Measurements from ENCODE around the gene PFAS.

The PFAS gene

GRCh38 chr17:8264836-8265542 lies 15.9 kb downstream of the PFAS start:
- Histone ChIP-seq H3K4me1 (ENCODE audit: control insufficient read depth, insufficient read depth, low read length) (no peaks in the 10 kb centered on the region), H3K9ac (ENCODE audit: low read length) (no peak overlapping the region), H3K9me3 (ENCODE audit: control insufficient read depth, low read length) (no peaks in the 10 kb centered on the region), H3K36me3 (ENCODE audit: control insufficient read depth, insufficient read depth, low read length) (peaks cover 8% of the 10 kb centered on the region), H3K27me3 (ENCODE audit: control insufficient read depth, insufficient read depth, low read length) (no peaks in the 10 kb centered on the region), H3K4me3 (ENCODE audit: low read length) (no peak overlapping the region)

GRCh38 chr17:8266648-8267479 lies 17.8 kb downstream of the PFAS start:
- H3K9ac ChIP-seq (ENCODE audit: low read length): no peak overlapping the region
- H3K4me3 ChIP-seq (ENCODE audit: low read length): no peak overlapping the region
- no peaks in the 10 kb centered on the region for H3K4me1 ChIP-seq (ENCODE audit: control insufficient read depth, insufficient read depth, low read length)
- H3K27me3 ChIP-seq (ENCODE audit: control insufficient read depth, insufficient read depth, low read length): no peaks in the 10 kb centered on the region
- H3K9me3 ChIP-seq (ENCODE audit: control insufficient read depth, low read length): no peaks in the 10 kb centered on the region
- H3K36me3 ChIP-seq (ENCODE audit: control insufficient read depth, insufficient read depth, low read length): peaks cover 8% of the 10 kb centered on the region

- Histone ChIP-seq H3K9ac (ENCODE audit: low read length) (no peak overlapping the region), H3K4me1 (ENCODE audit: control insufficient read depth, insufficient read depth, low read length) (no peaks in the 10 kb centered on the region), H3K9me3 (ENCODE audit: control insufficient read depth, low read length) (no peaks in the 10 kb centered on the region), H3K27me3 (ENCODE audit: control insufficient read depth, insufficient read depth, low read length) (no peaks in the 10 kb centered on the region), H3K4me3 (ENCODE audit: low read length) (no peak overlapping the region), H3K36me3 (ENCODE audit: control insufficient read depth, insufficient read depth, low read length) (peaks cover 8% of the 10 kb centered on the region)
Observed at GRCh38 chr17:8267480-8268147, 18.5 kb downstream of the PFAS start.

- H3K4me1 ChIP-seq (ENCODE audit: control insufficient read depth, insufficient read depth, low read length): no peaks in the 10 kb centered on the region
- no peak overlapping the region for H3K4me3 ChIP-seq (ENCODE audit: low read length)
- H3K9me3 ChIP-seq (ENCODE audit: control insufficient read depth, low read length): no peaks in the 10 kb centered on the region
- H3K27me3 ChIP-seq (ENCODE audit: control insufficient read depth, insufficient read depth, low read length): no peaks in the 10 kb centered on the region
- no peak overlapping the region for H3K9ac ChIP-seq (ENCODE audit: low read length)
- H3K36me3 ChIP-seq (ENCODE audit: control insufficient read depth, insufficient read depth, low read length): peaks cover 8% of the 10 kb centered on the region
Observed at GRCh38 chr17:8268550-8269298, 19.6 kb downstream of the PFAS start.

- H3K9me3 ChIP-seq (ENCODE audit: control insufficient read depth, low read length): no peaks in the 10 kb centered on the region
- H3K4me3 ChIP-seq (ENCODE audit: low read length): no peak overlapping the region
- H3K9ac ChIP-seq (ENCODE audit: low read length): no peak overlapping the region
- no peaks in the 10 kb centered on the region for H3K27me3 ChIP-seq (ENCODE audit: control insufficient read depth, insufficient read depth, low read length)
- no peaks in the 10 kb centered on the region for H3K36me3 ChIP-seq (ENCODE audit: control insufficient read depth, insufficient read depth, low read length)
- no peaks in the 10 kb centered on the region for H3K4me1 ChIP-seq (ENCODE audit: control insufficient read depth, insufficient read depth, low read length)
Observed at GRCh38 chr17:8272421-8272820, 23.3 kb downstream of the PFAS start.

- Histone ChIP-seq H3K36me3 (ENCODE audit: control insufficient read depth, insufficient read depth, low read length) (no peaks in the 10 kb centered on the region), H3K27me3 (ENCODE audit: control insufficient read depth, insufficient read depth, low read length) (no peaks in the 10 kb centered on the region), H3K9ac (ENCODE audit: low read length) (no peak overlapping the region), H3K4me3 (ENCODE audit: low read length) (no peak overlapping the region), H3K9me3 (ENCODE audit: control insufficient read depth, low read length) (no peaks in the 10 kb centered on the region), H3K4me1 (ENCODE audit: control insufficient read depth, insufficient read depth, low read length) (no peaks in the 10 kb centered on the region)
Observed at GRCh38 chr17:8273884-8274444, 24.9 kb downstream of the PFAS start.

- no peaks in the 10 kb centered on the region for H3K27me3 ChIP-seq (ENCODE audit: control insufficient read depth, insufficient read depth, low read length)
- H3K9ac ChIP-seq (ENCODE audit: low read length): no peak overlapping the region
- no peaks in the 10 kb centered on the region for H3K36me3 ChIP-seq (ENCODE audit: control insufficient read depth, insufficient read depth, low read length)
- H3K9me3 ChIP-seq (ENCODE audit: control insufficient read depth, low read length): no peaks in the 10 kb centered on the region
- H3K4me3 ChIP-seq (ENCODE audit: low read length): no peak overlapping the region
- no peaks in the 10 kb centered on the region for H3K4me1 ChIP-seq (ENCODE audit: control insufficient read depth, insufficient read depth, low read length)
Observed at GRCh38 chr17:8274816-8275215, 25.7 kb downstream of the PFAS start.

- no peaks in the 10 kb centered on the region for H3K27me3 ChIP-seq (ENCODE audit: control insufficient read depth, insufficient read depth, low read length)
- H3K4me3 ChIP-seq (ENCODE audit: low read length): no peak overlapping the region
- H3K4me1 ChIP-seq (ENCODE audit: control insufficient read depth, insufficient read depth, low read length): no peaks in the 10 kb centered on the region
- no peak overlapping the region for H3K9ac ChIP-seq (ENCODE audit: low read length)
- no peaks in the 10 kb centered on the region for H3K9me3 ChIP-seq (ENCODE audit: control insufficient read depth, low read length)
- H3K36me3 ChIP-seq (ENCODE audit: control insufficient read depth, insufficient read depth, low read length): no peaks in the 10 kb centered on the region
Observed at GRCh38 chr17:8275421-8276290, 26.6 kb downstream of the PFAS start.

- no peaks in the 10 kb centered on the region for H3K36me3 ChIP-seq (ENCODE audit: control insufficient read depth, insufficient read depth, low read length)
Observed at GRCh38 chr17:8277317-8277716, 28.2 kb downstream of the PFAS start.

GRCh38 chr17:8282345-8282744 lies 33.3 kb downstream of the PFAS start:
- Histone ChIP-seq H3K9me3 (ENCODE audit: control insufficient read depth, low read length) (no peaks in the 10 kb centered on the region), H3K36me3 (ENCODE audit: control insufficient read depth, insufficient read depth, low read length) (no peaks in the 10 kb centered on the region), H3K4me3 (ENCODE audit: low read length) (no peak overlapping the region), H3K9ac (ENCODE audit: low read length) (no peak overlapping the region), H3K27me3 (ENCODE audit: control insufficient read depth, insufficient read depth, low read length) (no peaks in the 10 kb centered on the region), H3K4me1 (ENCODE audit: control insufficient read depth, insufficient read depth, low read length) (peaks cover 6% of the 10 kb centered on the region)

More at GRCh38 chr17:8277317-8277716, 28.2 kb downstream of the PFAS start:
- H3K9ac ChIP-seq (ENCODE audit: low read length): no peak overlapping the region
- H3K4me1 ChIP-seq (ENCODE audit: control insufficient read depth, insufficient read depth, low read length): no peaks in the 10 kb centered on the region
- no peaks in the 10 kb centered on the region for H3K27me3 ChIP-seq (ENCODE audit: control insufficient read depth, insufficient read depth, low read length)
- H3K4me3 ChIP-seq (ENCODE audit: low read length): no peak overlapping the region
- no peaks in the 10 kb centered on the region for H3K9me3 ChIP-seq (ENCODE audit: control insufficient read depth, low read length)

GRCh38 chr17:8283356-8283755 lies 34.3 kb downstream of the PFAS start:
- H3K4me1 ChIP-seq (ENCODE audit: control insufficient read depth, insufficient read depth, low read length): peaks cover 14% of the 10 kb centered on the region
- no peak overlapping the region for H3K9ac ChIP-seq (ENCODE audit: low read length)

More at GRCh38 chr17:8283356-8283755, 34.3 kb downstream of the PFAS start:
- no peaks in the 10 kb centered on the region for H3K9me3 ChIP-seq (ENCODE audit: control insufficient read depth, low read length)
- no peak overlapping the region for H3K4me3 ChIP-seq (ENCODE audit: low read length)
- H3K36me3 ChIP-seq (ENCODE audit: control insufficient read depth, insufficient read depth, low read length): no peaks in the 10 kb centered on the region
- H3K27me3 ChIP-seq (ENCODE audit: control insufficient read depth, insufficient read depth, low read length): no peaks in the 10 kb centered on the region
